Activated CD4-positive, alpha-beta T cell treated with anti-CD3 and anti-CD28 coated beads, Interleukin-2, amount 10 ng/mL, durations not matched to agents 24 days and 14 days (primary cell): ENCODE measurements around the gene AGPAT4. TPM values are rescaled to one million over a fixed set of nuclear protein-coding genes. Genes with fewer than 3 reads are reported as not detected.
"Not testable (repeated sequence)": the region's sequence is repeated elsewhere in the genome, so short reads cannot be mapped to it uniquely, and the experiment has no call there.

Experiments
- DNase-seq: peaks from one replicate; pipeline ENCODE4 v3.0.0; 2022
- H3K27ac Mint-ChIP-seq: one replicate; pipeline ENCODE4 v1.8.0; 2022; ENCODE audit warnings: mild to moderate bottlenecking, mixed read lengths
- H3K27me3 Mint-ChIP-seq: one replicate; pipeline ENCODE4 v1.8.0; 2022; ENCODE audit warnings: mixed read lengths
- H3K36me3 Mint-ChIP-seq: one replicate; pipeline ENCODE4 v1.8.0; 2022; ENCODE audit warnings: low read depth, mild to moderate bottlenecking, mixed read lengths
- H3K4me1 Mint-ChIP-seq: one replicate; pipeline ENCODE4 v1.8.0; 2021; ENCODE audit warnings: mixed read lengths
- H3K4me3 Mint-ChIP-seq: one replicate; pipeline ENCODE4 v1.8.0; 2022; ENCODE audit warnings: mild to moderate bottlenecking, moderate library complexity, mixed read lengths
- H3K9me3 Mint-ChIP-seq: one replicate; pipeline ENCODE4 v1.8.0; 2021; ENCODE audit warnings: mixed read lengths
- intact Hi-C: fragments of 100-400 bp; cut with micrococcal nuclease; formaldehyde crosslinking; loops from one replicate; pipeline ENCODE4 v1.15.1; 2023
- total RNA-seq: library from RNA; stranded (reverse); gene quantifications from 2 replicates; pipeline ENCODE4 v1.2.3, GENCODE V29; 2022

Gene AGPAT4
- total RNA-seq, 1 donor from 2014 or later: 6.8 TPM

GRCh38 chr6:161224951-161225680 lies 48.7 kb downstream of the AGPAT4 start:
- intact Hi-C loops: loop anchor here (5.0 kb wide), 3 partner anchors 113 to 233 kb away; partner anchors contain the start of gene MAP3K4
- H3K9me3 Mint-ChIP-seq, DNase-seq, H3K27me3 Mint-ChIP-seq: not testable (repeated sequence)
- peak overlapping the region; percentile 43 for H3K27ac Mint-ChIP-seq
- peaks cover 62% of the 10 kb centered on the region for H3K4me1 Mint-ChIP-seq
- peak overlapping the region; percentile 52 for H3K4me3 Mint-ChIP-seq
- H3K36me3 Mint-ChIP-seq: peaks cover 20% of the 10 kb centered on the region

- H3K4me1 Mint-ChIP-seq: peaks cover 51% of the 10 kb centered on the region
- no peak for DNase-seq
- H3K4me3 Mint-ChIP-seq: no peak overlapping the region
- intact Hi-C loops: no loop called here
- no peak overlapping the region for H3K27ac Mint-ChIP-seq
- no peaks in the 10 kb centered on the region for H3K27me3 Mint-ChIP-seq
- H3K36me3 Mint-ChIP-seq: peaks cover 17% of the 10 kb centered on the region
- H3K9me3 Mint-ChIP-seq: peaks cover 6% of the 10 kb centered on the region
Measured at GRCh38 chr6:161223646-161224045, 50.2 kb downstream of the AGPAT4 start.

GRCh38 chr6:161222706-161223234 lies 51.1 kb downstream of the AGPAT4 start:
- Mint-ChIP-seq H3K9me3 (peaks cover 6% of the 10 kb centered on the region), H3K27me3 (no peaks in the 10 kb centered on the region), H3K36me3 (peaks cover 20% of the 10 kb centered on the region), H3K4me3 (no peak overlapping the region), H3K27ac (no peak overlapping the region), H3K4me1 (peaks cover 45% of the 10 kb centered on the region)
- DNase-seq: no peak
- intact Hi-C loops: no loop called here

- intact Hi-C loops: no loop called here
- Mint-ChIP-seq H3K36me3 (peaks cover 30% of the 10 kb centered on the region), H3K27ac (no peak overlapping the region), H3K9me3 (peaks cover 6% of the 10 kb centered on the region), H3K4me3 (no peak overlapping the region), H3K4me1 (peaks cover 24% of the 10 kb centered on the region), H3K27me3 (no peaks in the 10 kb centered on the region)
- no peak for DNase-seq
Measured at GRCh38 chr6:161220346-161220745, 53.5 kb downstream of the AGPAT4 start.

GRCh38 chr6:161219680-161220079 lies 54.2 kb downstream of the AGPAT4 start:
- H3K4me1 Mint-ChIP-seq: peaks cover 17% of the 10 kb centered on the region
- H3K27me3 Mint-ChIP-seq: no peaks in the 10 kb centered on the region
- H3K27ac Mint-ChIP-seq: no peak overlapping the region
- peaks cover 5% of the 10 kb centered on the region for H3K9me3 Mint-ChIP-seq
- H3K36me3 Mint-ChIP-seq: peaks cover 26% of the 10 kb centered on the region
- H3K4me3 Mint-ChIP-seq: no peak overlapping the region
- intact Hi-C loops: no loop called here
- no peak for DNase-seq

- Mint-ChIP-seq H3K36me3 (peaks cover 27% of the 10 kb centered on the region), H3K9me3 (peaks cover 10% of the 10 kb centered on the region), H3K4me3 (no peak overlapping the region), H3K4me1 (peaks cover 8% of the 10 kb centered on the region), H3K27me3 (no peaks in the 10 kb centered on the region), H3K27ac (no peak overlapping the region)
- no peak for DNase-seq
- intact Hi-C loops: no loop called here
Measured at GRCh38 chr6:161218222-161218621, 55.6 kb downstream of the AGPAT4 start.

- Mint-ChIP-seq H3K4me1 (peaks cover 5% of the 10 kb centered on the region), H3K36me3 (peaks cover 27% of the 10 kb centered on the region), H3K27ac (no peak overlapping the region), H3K27me3 (no peaks in the 10 kb centered on the region), H3K9me3 (peaks cover 10% of the 10 kb centered on the region), H3K4me3 (no peak overlapping the region)
- intact Hi-C loops: no loop called here
- no peak for DNase-seq
Measured at GRCh38 chr6:161217628-161218027, 56.2 kb downstream of the AGPAT4 start.

- H3K27me3 Mint-ChIP-seq: no peaks in the 10 kb centered on the region
- H3K4me1 Mint-ChIP-seq: peaks cover 2% of the 10 kb centered on the region
- H3K9me3 Mint-ChIP-seq: peaks cover 10% of the 10 kb centered on the region
- intact Hi-C loops: no loop called here
- peaks cover 27% of the 10 kb centered on the region for H3K36me3 Mint-ChIP-seq
- H3K4me3 Mint-ChIP-seq: no peak overlapping the region
- no peak overlapping the region for H3K27ac Mint-ChIP-seq
- no peak for DNase-seq
Measured at GRCh38 chr6:161216616-161217205, 57.1 kb downstream of the AGPAT4 start.

GRCh38 chr6:161215876-161216615 lies 57.8 kb downstream of the AGPAT4 start:
- no peak for DNase-seq
- peaks cover 1% of the 10 kb centered on the region for H3K4me1 Mint-ChIP-seq
- no peaks in the 10 kb centered on the region for H3K27me3 Mint-ChIP-seq
- peaks cover 10% of the 10 kb centered on the region for H3K9me3 Mint-ChIP-seq
- H3K36me3 Mint-ChIP-seq: peaks cover 29% of the 10 kb centered on the region
- no peak overlapping the region for H3K27ac Mint-ChIP-seq
- intact Hi-C loops: no loop called here
- H3K4me3 Mint-ChIP-seq: no peak overlapping the region

- H3K27ac Mint-ChIP-seq: no peak overlapping the region
- H3K9me3 Mint-ChIP-seq: peaks cover 10% of the 10 kb centered on the region
- no peaks in the 10 kb centered on the region for H3K27me3 Mint-ChIP-seq
- peak; percentile 15 for DNase-seq
- H3K4me1 Mint-ChIP-seq: peaks cover 1% of the 10 kb centered on the region
- H3K36me3 Mint-ChIP-seq: peaks cover 29% of the 10 kb centered on the region
- no peak overlapping the region for H3K4me3 Mint-ChIP-seq
- intact Hi-C loops: no loop called here
Measured at GRCh38 chr6:161215193-161215592, 58.7 kb downstream of the AGPAT4 start.

- H3K4me1 Mint-ChIP-seq: peaks cover 1% of the 10 kb centered on the region
- intact Hi-C loops: no loop called here
- no peaks in the 10 kb centered on the region for H3K27me3 Mint-ChIP-seq
- peaks cover 10% of the 10 kb centered on the region for H3K9me3 Mint-ChIP-seq
- no peak overlapping the region for H3K27ac Mint-ChIP-seq
- no peak overlapping the region for H3K4me3 Mint-ChIP-seq
- DNase-seq: no peak
- peaks cover 29% of the 10 kb centered on the region for H3K36me3 Mint-ChIP-seq
Measured at GRCh38 chr6:161214722-161215121, 59.1 kb downstream of the AGPAT4 start.

GRCh38 chr6:161212902-161213301 lies 61.0 kb downstream of the AGPAT4 start:
- Mint-ChIP-seq H3K27me3 (no peaks in the 10 kb centered on the region), H3K4me1 (peaks cover 1% of the 10 kb centered on the region), H3K27ac (no peak overlapping the region), H3K4me3 (no peak overlapping the region), H3K9me3 (peaks cover 10% of the 10 kb centered on the region), H3K36me3 (peaks cover 25% of the 10 kb centered on the region)
- intact Hi-C loops: no loop called here
- DNase-seq: no peak

GRCh38 chr6:161211380-161212035 lies 62.4 kb downstream of the AGPAT4 start:
- Mint-ChIP-seq H3K9me3 (peaks cover 10% of the 10 kb centered on the region), H3K27ac (no peak overlapping the region), H3K36me3 (peaks cover 19% of the 10 kb centered on the region), H3K4me1 (peaks cover 1% of the 10 kb centered on the region), H3K27me3 (no peaks in the 10 kb centered on the region), H3K4me3 (no peak overlapping the region)
- intact Hi-C loops: no loop called here
- no peak for DNase-seq
